Muscle of arm (tissue), 12 donors: Measurements from ENCODE around the gene RABL6. TPM values are rescaled to one million over a fixed set of nuclear protein-coding genes. Genes with fewer than 3 reads are reported as not detected.
"Not testable (repeated sequence)": the region's sequence is repeated elsewhere in the genome, so short reads cannot be mapped to it uniquely, and the experiment has no call there.

Source experiments
- DNase-seq: peaks from one replicate; pipeline ENCODE4 v3.0.0-alpha.2; 2013
- polyA plus RNA-seq, 12 donors: library from polyadenylated mRNA; unstranded; fragments of 120-200 nt; gene quantifications; one replicate each; pipeline ENCODE4 v1.2.1, GENCODE V29; 2013; ENCODE audit not compliant: insufficient read length in 12 of 12

The RABL6 gene
- polyA plus RNA-seq, 12 donors: 40.9 to 81.7 (median 48.7) TPM; not detected in 1

- DNase-seq: no peak
Measured at GRCh38 chr9:136856079-136856476, 48.3 kb downstream of the RABL6 start.

GRCh38 chr9:136856541-136857141, 48.9 kb downstream of the RABL6 start:
- DNase-seq: no peak

GRCh38 chr9:136857166-136857565, 49.4 kb downstream of the RABL6 start:
- no peak for DNase-seq

- no peak for DNase-seq
Measured at GRCh38 chr9:136857581-136858412, 50.0 kb downstream of the RABL6 start.

- DNase-seq: no peak
Measured at GRCh38 chr9:136858452-136858843, 50.7 kb downstream of the RABL6 start.

- DNase-seq: no peak
Measured at GRCh38 chr9:136858844-136859757, 51.4 kb downstream of the RABL6 start.

GRCh38 chr9:136860529-136860928, 52.8 kb downstream of the RABL6 start:
- DNase-seq: no peak

- no peak for DNase-seq
Measured at GRCh38 chr9:136860933-136861873, 53.5 kb downstream of the RABL6 start.

- no peak for DNase-seq
Measured at GRCh38 chr9:136861874-136862457, 54.2 kb downstream of the RABL6 start.

GRCh38 chr9:136862849-136863622, 55.3 kb downstream of the RABL6 start:
- no peak for DNase-seq

GRCh38 chr9:136863623-136864273, 56.0 kb downstream of the RABL6 start:
- no peak for DNase-seq

- no peak for DNase-seq
Measured at GRCh38 chr9:136865041-136865767, 57.5 kb downstream of the RABL6 start.

GRCh38 chr9:136865768-136866103, 58.0 kb downstream of the RABL6 start:
- DNase-seq: no peak

GRCh38 chr9:136866898-136867421, 59.2 kb downstream of the RABL6 start:
- DNase-seq: not testable (repeated sequence)

GRCh38 chr9:136867480-136867879, 59.7 kb downstream of the RABL6 start:
- DNase-seq: no peak

- no peak for DNase-seq
Measured at GRCh38 chr9:136867917-136868316, 60.2 kb downstream of the RABL6 start.

GRCh38 chr9:136868644-136869043, 60.9 kb downstream of the RABL6 start:
- no peak for DNase-seq

GRCh38 chr9:136869611-136870010, 61.9 kb downstream of the RABL6 start:
- not testable (repeated sequence) for DNase-seq

GRCh38 chr9:136875155-136875554, 67.4 kb downstream of the RABL6 start:
- no peak for DNase-seq
